Measurements from ENCODE around the gene SLC66A2.

DNA sequence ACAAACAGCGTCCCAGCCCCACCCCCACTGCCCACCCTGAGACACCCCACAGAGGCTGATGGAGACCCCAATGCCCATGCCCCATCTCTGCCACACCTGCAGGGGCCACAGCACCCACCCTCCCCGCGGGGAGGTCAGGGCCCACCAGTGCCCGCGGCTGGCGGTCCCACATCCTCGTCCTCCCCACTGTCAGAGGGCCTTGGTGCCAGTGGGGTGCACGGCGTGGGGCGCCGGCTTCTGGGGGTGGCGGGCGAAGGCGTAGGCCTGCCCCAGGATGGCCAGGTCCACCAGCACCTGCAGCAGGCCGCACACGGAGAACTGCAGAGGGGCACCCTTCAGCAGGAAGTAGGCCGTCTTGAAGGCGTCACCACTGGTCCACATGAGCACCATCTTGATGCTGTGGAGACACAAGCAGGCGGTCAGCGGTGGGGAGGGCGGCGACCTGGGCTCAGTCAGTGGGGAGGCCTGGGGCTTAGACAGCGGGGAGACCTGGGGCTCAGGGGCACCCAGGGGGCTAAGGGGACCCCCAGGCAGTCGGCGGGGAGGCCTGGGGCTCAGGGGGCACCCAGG is 47.6 kb downstream of the SLC66A2 start:
- TF ChIP-seq GATA3 (IDR thresholded peaks at IDR 0.05; ENCODE audit: low read depth, low read length) (no peak), GATA2 (IDR thresholded peaks at IDR 0.05; ENCODE audit: low read depth, low read length) (no peak)
